Transverse colon (tissue), 4 donors: Measurements from ENCODE around the gene RBFOX2. TPM values are rescaled to one million over a fixed set of nuclear protein-coding genes. Genes with fewer than 3 reads are reported as not detected.

Experiments used
- DNase-seq: peaks from one replicate; pipeline ENCODE4 v3.0.0-alpha.2; 2019
- H3K27ac ChIP-seq, 4 donors: fragments of 200-600 bp; sonication (generic); 2 replicates each; pipeline ENCODE4 v1.5.1; 2016 to 2018; ENCODE audit warnings: inconsistent platforms in 4 of 4
- H3K27me3 ChIP-seq: fragments of 200-600 bp; sonication (generic); 2 replicates; pipeline ENCODE4 v1.5.1; 2017; ENCODE audit warnings: inconsistent platforms
- H3K36me3 ChIP-seq, 4 donors: fragments of 200-600 bp; sonication (generic); 2 replicates each; pipeline ENCODE4 v1.5.1; 2017 to 2019; ENCODE audit warnings: inconsistent platforms in 4 of 4
- H3K4me1 ChIP-seq, 4 donors: fragments of 200-600 bp; sonication (generic); 2 replicates each; pipeline ENCODE4 v1.5.1; 2017 to 2020; ENCODE audit warnings: inconsistent platforms in 4 of 4
- H3K4me3 ChIP-seq, 4 donors: fragments of 200-600 bp; sonication (generic); 1 replicate in 1 of 4; 2 replicates in 3 of 4; pipeline versions ENCODE4 v1.5.1 to v1.6.1; 2017 to 2019; ENCODE audit warnings: inconsistent platforms in 4 of 4
- H3K9me3 ChIP-seq, 2 donors: fragments of 200-600 bp; sonication (generic); 2 replicates each; pipeline ENCODE4 v1.5.1; 2017 to 2019; ENCODE audit warnings: inconsistent platforms in 2 of 2
- EP300 ChIP-seq: sonication (generic); formaldehyde crosslinking; IDR thresholded peaks from one replicate; pipeline ENCODE4 v1.6.1; 2017; ENCODE audit warnings: antibody characterized with exemption, low read depth
- POLR2A ChIP-seq: fragments of 450-650 bp; IDR thresholded peaks from one replicate; pipeline ENCODE4 v1.6.1; 2016; ENCODE audit warnings: antibody characterized with exemption, mild to moderate bottlenecking, moderate library complexity
- POLR2AphosphoS5 ChIP-seq, 3 donors: sonication (generic); formaldehyde crosslinking; IDR thresholded peaks; one replicate each; pipeline ENCODE4 v1.6.1; 2016; ENCODE audit warnings: antibody characterized with exemption in 3 of 3
- WGBS, 2 donors: methylation state at CpG; one replicate each; pipeline ENCODE4 v1.1.5; 2018; ENCODE audit warnings: low coverage in 1 of 2; 5-methylcytosine and 5-hydroxymethylcytosine counted together
- in situ Hi-C, 4 donors: fragments of 200-750 bp; cut with MboI; loops; one replicate each; pipeline versions ENCODE4 v1.15.0 to v1.15.1; 2017; ENCODE audit warnings: low sequenced_read_pairs in 3 of 4, low pct_ligation_motif_present in 1 of 4, low pct_unique_long_range_greater_than_20kb in 1 of 4
- intact Hi-C: fragments of 100-400 bp; cut with DNase I; formaldehyde crosslinking; loops from one replicate; pipeline ENCODE4 v1.15.1; 2023; ENCODE audit warnings: low total_unique reads
- total RNA-seq, 4 donors: library from RNA; depleted of rRNA; stranded (reverse); fragments of >200 nt; gene quantifications; one replicate each; pipeline ENCODE4 v1.1.0, GENCODE V29; 2016
- TF ChIP-seq, protein P1 (sequence below), 5 experiments: fragments of 200-600 bp in 3 of 5; fragments of 450-650 bp in 2 of 5; sonication (generic) in 3 of 5; IDR thresholded peaks; 1 replicate in 2 of 5; 2 replicates in 3 of 5; pipeline ENCODE4 v1.5.1; 2016 to 2017; ENCODE audit warnings: antibody characterized with exemption in 5 of 5, inconsistent platforms in 3 of 5, mild to moderate bottlenecking in 2 of 5, moderate library complexity in 1 of 5

Gene RBFOX2
- total RNA-seq, 4 donors from 2014 or later: 27.3 to 61.1 (median 43.1) TPM

DNA sequence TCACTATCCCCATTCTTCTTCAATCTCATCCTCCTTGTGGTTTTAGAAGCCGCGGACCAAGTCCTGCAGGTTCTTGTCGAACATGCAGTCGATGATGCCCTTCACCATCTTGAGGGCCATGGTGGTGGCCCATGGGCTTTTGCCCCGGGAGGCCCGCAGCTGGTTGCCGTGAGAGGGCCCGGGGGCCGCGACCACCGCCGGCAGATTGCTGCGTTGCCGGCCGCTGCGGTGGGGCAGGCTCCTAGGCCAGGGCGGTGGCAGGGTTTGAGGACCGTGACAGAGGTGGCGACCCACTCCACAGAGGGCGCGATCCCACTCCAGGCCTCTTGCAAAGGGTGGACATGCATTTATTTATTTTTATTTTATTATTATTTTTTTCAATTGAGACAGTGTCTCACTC is 244.0 kb downstream of the RBFOX2 start:
- TF ChIP-seq POLR2A (no peak), EP300 (no peak), POLR2AphosphoS5 (IDR thresholded peaks at IDR 0.05) (no peak)
- TF ChIP-seq, protein P1, sequence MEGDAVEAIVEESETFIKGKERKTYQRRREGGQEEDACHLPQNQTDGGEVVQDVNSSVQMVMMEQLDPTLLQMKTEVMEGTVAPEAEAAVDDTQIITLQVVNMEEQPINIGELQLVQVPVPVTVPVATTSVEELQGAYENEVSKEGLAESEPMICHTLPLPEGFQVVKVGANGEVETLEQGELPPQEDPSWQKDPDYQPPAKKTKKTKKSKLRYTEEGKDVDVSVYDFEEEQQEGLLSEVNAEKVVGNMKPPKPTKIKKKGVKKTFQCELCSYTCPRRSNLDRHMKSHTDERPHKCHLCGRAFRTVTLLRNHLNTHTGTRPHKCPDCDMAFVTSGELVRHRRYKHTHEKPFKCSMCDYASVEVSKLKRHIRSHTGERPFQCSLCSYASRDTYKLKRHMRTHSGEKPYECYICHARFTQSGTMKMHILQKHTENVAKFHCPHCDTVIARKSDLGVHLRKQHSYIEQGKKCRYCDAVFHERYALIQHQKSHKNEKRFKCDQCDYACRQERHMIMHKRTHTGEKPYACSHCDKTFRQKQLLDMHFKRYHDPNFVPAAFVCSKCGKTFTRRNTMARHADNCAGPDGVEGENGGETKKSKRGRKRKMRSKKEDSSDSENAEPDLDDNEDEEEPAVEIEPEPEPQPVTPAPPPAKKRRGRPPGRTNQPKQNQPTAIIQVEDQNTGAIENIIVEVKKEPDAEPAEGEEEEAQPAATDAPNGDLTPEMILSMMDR (IDR thresholded peaks at IDR 0.05): no peak
- no peak for DNase-seq
- 96% methylated on average over 21 of the region's 21 CpGs; no CpG with 5 or more reads in 1 of the 2 donors for WGBS, 2 donors
- H3K27ac ChIP-seq: no peak overlapping the region
- H3K4me1 ChIP-seq: peaks cover 0 to 13% (median 0%) of the 10 kb centered on the region in 4 donors
- no peaks in the 10 kb centered on the region for H3K9me3 ChIP-seq
- no peaks in the 10 kb centered on the region for H3K27me3 ChIP-seq
- intact Hi-C loops: no loop called here
- H3K4me3 ChIP-seq: no peak overlapping the region
- no peaks in the 10 kb centered on the region for H3K36me3 ChIP-seq
- in situ Hi-C loops: no loop called here

DNA sequence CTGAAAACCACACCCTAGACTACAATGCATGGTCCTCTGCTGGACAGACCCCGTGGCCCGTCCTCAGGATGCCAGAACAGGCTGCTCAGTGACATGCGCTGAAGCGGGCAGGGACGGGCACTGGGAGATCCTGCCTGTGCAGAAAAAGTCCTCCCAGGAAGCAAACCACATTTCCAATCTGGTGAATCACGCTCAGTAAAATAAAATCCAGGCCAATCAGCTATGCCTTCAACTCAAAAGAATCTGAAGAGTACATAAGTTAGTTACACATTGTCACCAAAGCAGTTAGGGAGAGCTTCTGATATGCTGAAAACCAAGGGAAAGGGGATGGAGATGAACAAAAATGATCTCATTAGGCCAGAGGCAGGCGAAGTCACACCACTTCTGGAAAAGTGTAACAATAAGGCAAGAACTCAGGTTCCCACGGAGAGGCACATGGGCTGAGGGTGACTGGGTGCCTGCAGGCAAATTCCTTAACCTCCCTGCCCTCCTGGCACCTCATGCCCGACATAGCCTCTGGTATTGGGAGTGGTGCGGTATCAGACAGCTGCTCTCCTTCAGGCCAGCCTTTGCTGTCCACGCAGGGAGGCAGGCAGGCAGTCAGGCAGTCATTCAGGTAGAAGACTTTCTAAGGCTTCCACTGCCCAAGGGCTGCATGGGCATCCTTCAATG is 244.5 kb downstream of the RBFOX2 start:
- in situ Hi-C loops (no loop called here), intact Hi-C loops (no loop called here)
- Histone ChIP-seq H3K4me3 (no peak overlapping the region), H3K36me3 (no peaks in the 10 kb centered on the region), H3K9me3 (no peaks in the 10 kb centered on the region), H3K27ac (no peak overlapping the region), H3K27me3 (no peaks in the 10 kb centered on the region), H3K4me1 (peaks cover 0 to 16% (median 1%) of the 10 kb centered on the region in 4 donors)
- TF ChIP-seq POLR2AphosphoS5 (IDR thresholded peaks at IDR 0.05) (no peak), EP300 (no peak), POLR2A (no peak)
- TF ChIP-seq, protein P1 (IDR thresholded peaks at IDR 0.05): no peak
- 91 to 93% methylated on average over 3 to 10 of the region's 11 CpGs for WGBS, 2 donors
- no peak for DNase-seq

DNA sequence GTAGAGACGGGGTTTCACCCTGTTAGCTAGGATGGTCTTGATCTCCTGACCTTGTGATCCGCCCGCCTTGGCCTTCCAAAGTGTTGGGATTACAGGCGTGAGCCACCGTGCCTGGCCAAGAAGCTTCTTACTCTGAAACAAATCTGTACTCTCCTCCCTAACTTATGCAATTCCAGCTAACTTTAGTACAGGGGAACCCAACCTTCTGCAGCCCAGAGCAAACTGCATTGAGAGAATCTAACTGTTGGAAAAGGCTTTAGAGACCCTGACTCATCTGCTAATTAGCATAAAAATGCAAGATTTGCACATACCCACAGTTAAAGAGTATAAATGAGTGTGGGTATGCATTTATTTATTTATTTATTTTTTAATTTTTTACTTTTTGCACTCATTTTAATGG is 246.1 kb downstream of the RBFOX2 start:
- intact Hi-C loops (no loop called here), in situ Hi-C loops (no loop called here)
- H3K4me3 ChIP-seq: no peak overlapping the region
- 94% methylated on average over 5 of the region's 5 CpGs; no CpG with 5 or more reads in 1 of the 2 donors for whole genome bisulfite sequencing, 2 donors
- no peak overlapping the region for H3K27ac ChIP-seq
- H3K27me3 ChIP-seq: no peaks in the 10 kb centered on the region
- H3K4me1 ChIP-seq: peaks cover 0 to 16% (median 1%) of the 10 kb centered on the region in 4 donors
- no peak for DNase-seq
- TF ChIP-seq EP300: no peak
- TF ChIP-seq POLR2A: no peak
- TF ChIP-seq, protein P1 (IDR thresholded peaks at IDR 0.05): no peak
- no peaks in the 10 kb centered on the region for H3K36me3 ChIP-seq
- no peaks in the 10 kb centered on the region for H3K9me3 ChIP-seq

DNA sequence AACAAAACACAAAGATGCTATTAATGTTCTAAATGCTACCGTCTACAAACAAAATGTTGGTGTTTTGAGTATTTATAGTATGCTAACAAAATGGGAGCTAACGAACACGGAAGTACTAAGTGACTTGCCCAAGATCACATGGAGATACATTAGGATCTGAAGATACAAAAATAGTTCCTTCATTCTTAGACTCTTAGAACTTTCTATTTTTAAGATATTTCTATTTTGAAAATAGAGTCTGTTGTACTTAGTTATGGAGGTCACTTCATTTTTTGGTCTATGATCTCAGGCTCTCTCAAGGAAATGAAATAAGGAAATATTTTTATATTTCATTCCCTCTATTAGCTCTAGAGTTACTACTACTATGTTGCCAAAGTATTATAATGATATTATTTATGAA is 246.7 kb downstream of the RBFOX2 start:
- whole genome bisulfite sequencing, 2 donors: 83 to 85% methylated on average over 3 of the region's 3 CpGs

More for the DNA sequence above, 246.7 kb downstream of the RBFOX2 start:
- Histone ChIP-seq H3K27ac (no peak overlapping the region), H3K4me1 (peaks cover 0 to 16% (median 1%) of the 10 kb centered on the region in 4 donors), H3K36me3 (no peaks in the 10 kb centered on the region), H3K9me3 (no peaks in the 10 kb centered on the region), H3K4me3 (no peak overlapping the region), H3K27me3 (no peaks in the 10 kb centered on the region)
- intact Hi-C loops: no loop called here
- TF ChIP-seq, protein P1 (IDR thresholded peaks at IDR 0.05): no peak
- TF ChIP-seq POLR2AphosphoS5 (IDR thresholded peaks at IDR 0.05): no peak
- no peak for TF ChIP-seq POLR2A
- no peak for TF ChIP-seq EP300
- in situ Hi-C loops: no loop called here
- DNase-seq: no peak
